Kasumi-1 (cell line): ENCODE measurements around the gene FTSJ1.
A peak's percentile ranks its signal among the peaks of the same experiment; 100 is the strongest.

Source experiments
- DNase-seq, 2 experiments: peaks; one replicate each; lab custom pipeline; 2025; lab: John Stamatoyannopoulos, UW

The FTSJ1 gene

GRCh38 chrX:48470833-48471118, 5.2 kb upstream of the FTSJ1 start:
- DNase-seq, result no peak

- no peak for DNase-seq
Measured at GRCh38 chrX:48471504-48471903, 4.5 kb upstream of the FTSJ1 start.

GRCh38 chrX:48472225-48472624, 3.8 kb upstream of the FTSJ1 start:
- DNase-seq, result no peak

- no peak for DNase-seq
Measured at GRCh38 chrX:48472851-48473703, 2.9 kb upstream of the FTSJ1 start.

DNA sequence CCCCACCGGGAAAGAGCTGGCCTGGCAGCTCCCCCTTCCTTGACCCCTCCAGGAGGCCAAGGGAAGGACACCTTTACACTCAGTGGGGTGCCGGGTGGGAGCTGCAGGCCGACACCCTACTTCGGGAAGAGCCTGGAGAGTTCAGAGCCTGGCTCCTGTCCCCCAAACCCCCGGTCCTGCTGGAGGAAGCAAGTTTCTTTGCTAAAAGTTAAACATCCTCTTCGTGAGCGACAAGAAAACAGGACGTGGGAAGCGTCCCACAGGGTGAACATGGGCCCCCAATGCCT, 2.4 kb upstream of the FTSJ1 start:
- no peak for DNase-seq

GRCh38 chrX:48474127-48474526, 1.9 kb upstream of the FTSJ1 start:
- peak; percentile 50 to 52 for DNase-seq

DNA sequence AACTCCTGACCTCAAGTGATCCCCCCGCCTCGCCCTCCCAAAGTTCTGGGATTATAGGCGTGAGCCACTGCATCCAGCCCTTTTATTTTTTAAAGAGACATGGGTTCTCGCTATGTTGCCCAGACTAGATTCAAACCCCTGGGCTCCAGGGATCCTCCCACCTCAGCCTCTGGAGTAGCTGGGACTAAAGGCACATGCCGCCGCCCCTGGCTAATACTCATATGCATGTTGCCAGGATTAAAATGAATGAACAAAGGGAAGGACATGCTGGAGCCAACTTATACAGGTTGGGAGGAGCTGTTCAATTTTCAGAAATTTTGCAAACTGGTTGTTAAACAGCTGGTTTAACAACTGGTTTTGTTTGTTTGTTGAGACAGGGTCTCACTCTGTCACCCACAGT, 1.4 kb upstream of the FTSJ1 start:
- no peak for DNase-seq

DNA sequence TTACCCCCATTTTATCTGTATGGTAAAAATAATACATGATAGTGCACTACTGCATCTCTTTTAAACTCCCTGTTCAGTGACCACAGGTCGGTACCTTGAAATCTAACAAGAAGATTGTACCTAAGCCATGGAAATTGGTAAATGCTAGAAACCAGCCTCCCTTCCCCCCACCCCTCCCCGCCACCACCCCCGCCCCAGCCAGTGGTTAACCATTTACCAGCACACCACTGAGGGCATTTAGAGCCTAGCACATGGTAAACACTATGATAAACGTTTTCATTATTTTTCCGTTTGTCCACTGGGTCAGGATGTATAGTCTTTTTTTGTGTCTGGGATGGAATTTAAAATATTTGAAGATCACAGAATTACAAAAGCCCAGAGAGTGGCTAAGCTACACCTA, 703 bp upstream of the FTSJ1 start:
- no peak for DNase-seq

DNA sequence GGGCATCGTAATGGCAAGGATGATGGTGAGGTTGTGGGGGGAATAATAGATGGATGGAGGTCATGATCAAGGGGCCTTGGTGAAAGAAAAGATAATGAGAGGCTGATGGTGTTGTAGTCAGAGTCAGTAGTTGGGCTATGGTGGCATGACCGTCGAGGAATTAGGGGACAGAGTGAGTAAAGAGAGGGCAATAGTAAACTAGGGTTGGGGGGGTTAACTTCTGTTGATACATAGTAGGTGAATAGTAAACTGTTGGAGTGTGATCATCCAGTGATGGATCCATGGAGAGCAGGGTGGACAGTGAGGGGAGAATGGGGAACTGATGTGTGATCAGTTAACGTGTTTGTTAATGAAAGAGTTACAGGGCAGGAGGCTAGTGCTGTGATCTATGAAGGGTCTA, 920 bp downstream of the FTSJ1 start:
- no peak for DNase-seq

- DNase-seq, result no peak
Measured at GRCh38 chrX:48477960-48478755, 2.2 kb downstream of the FTSJ1 start.

GRCh38 chrX:48478806-48479205, 2.8 kb downstream of the FTSJ1 start:
- DNase-seq, result no peak

GRCh38 chrX:48480142-48480541, 4.1 kb downstream of the FTSJ1 start:
- no peak for DNase-seq

GRCh38 chrX:48480583-48480982, 4.6 kb downstream of the FTSJ1 start:
- DNase-seq, result no peak

DNA sequence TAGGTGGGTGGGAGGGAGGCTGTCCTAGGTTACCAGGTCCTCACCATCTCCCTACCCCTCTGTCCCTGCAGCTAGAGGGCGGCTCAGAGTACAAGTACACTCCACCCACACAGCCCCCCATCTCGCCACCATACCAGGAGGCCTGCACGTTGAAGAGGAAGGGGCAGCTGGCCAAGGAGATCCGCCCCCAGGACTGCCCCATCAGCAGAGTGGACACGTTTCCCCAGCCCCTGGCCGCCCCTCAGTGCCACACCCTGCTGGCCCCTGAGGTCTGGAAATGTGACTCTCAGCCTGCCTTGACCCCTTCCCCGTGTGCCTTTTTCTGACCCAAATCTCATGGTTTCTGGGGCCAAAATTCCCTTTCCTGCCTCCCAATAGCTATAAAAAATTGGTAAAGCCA, 6.5 kb downstream of the FTSJ1 start:
- no peak for DNase-seq

DNA sequence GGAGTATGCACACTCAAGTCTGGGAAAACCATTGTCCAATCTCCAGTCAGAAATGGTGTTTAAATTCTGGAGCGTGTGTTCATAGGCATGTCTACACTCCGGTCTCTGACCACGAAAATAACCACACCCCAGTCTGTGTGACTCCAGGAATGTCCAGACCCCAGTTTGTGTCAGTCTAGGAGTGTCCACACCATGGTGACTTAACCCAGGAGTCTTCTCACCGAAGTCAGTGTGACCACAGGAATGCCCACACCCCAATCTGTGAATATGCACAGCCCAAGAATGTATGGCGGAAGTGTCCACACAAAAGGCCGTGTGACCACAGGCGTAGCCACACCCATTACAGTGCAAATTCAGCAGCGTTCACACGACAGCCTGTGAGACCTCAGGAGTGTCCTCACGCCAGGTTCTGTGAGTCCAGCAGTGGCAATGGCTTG, 11.4 kb downstream of the FTSJ1 start:
- no peak for DNase-seq

GRCh38 chrX:48488034-48488433, 12.0 kb downstream of the FTSJ1 start:
- DNase-seq, result no peak

DNA sequence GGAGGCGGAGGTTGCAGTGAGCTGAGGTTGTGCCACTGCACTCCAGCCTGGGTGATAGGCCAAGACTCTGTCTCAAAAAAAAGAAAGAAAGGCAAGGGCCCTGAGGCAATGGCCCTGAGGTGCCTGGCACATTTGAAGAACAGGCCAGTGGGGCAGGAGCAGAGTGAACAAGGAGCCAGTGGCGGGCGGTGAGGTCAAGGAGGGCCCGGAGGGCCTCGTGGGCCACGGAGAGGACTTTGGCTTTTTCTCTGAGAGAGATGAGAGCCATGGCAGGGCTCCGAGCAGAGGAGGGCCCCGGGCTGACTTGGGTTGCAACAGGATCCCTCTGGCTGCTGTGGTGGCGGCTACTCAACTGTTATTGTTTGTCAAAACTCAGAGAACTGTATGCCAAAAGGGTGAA, 13.3 kb downstream of the FTSJ1 start:
- DNase-seq, result no peak

DNA sequence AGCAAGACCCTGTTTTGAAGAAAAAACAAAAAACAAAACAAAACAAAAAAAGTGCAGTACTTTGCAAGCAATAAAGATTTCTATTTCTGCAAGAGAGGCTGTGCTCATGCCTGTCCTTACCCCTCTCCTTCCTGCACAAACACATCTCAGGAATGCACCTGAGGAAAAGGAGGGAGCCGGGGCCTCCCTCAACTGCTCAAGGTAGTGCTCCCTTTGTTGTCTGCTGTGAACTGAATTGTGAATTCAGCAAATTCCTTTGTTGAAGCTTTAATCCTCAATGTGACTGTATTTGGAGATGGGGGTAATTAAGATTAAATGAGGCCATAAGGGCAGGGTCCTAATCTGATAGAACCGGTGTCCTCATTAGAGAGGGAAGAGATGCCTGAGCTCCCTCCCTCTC, 13.9 kb downstream of the FTSJ1 start:
- no peak for DNase-seq

DNA sequence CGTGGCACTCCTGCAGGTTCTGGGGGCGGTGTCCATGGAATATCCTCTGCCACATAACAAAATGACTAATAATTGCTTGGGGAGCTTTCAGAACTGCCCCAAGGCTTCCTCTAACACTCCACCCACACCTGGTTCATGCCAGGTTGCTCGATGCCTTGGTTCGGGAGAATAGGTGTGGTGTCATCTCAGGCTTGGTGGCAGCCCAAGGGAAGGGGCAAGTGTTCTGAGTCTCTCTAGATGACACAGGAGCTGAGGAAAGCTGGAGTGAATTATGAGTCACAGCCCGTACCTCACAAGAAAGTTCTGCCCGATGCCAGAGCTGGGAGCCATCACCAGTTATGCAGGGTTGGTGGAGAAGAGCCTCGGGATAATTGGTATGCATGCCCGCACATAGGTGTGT, 14.7 kb downstream of the FTSJ1 start:
- DNase-seq, result no peak

- no peak for DNase-seq
Measured at GRCh38 chrX:48491809-48492208, 15.8 kb downstream of the FTSJ1 start.

DNA sequence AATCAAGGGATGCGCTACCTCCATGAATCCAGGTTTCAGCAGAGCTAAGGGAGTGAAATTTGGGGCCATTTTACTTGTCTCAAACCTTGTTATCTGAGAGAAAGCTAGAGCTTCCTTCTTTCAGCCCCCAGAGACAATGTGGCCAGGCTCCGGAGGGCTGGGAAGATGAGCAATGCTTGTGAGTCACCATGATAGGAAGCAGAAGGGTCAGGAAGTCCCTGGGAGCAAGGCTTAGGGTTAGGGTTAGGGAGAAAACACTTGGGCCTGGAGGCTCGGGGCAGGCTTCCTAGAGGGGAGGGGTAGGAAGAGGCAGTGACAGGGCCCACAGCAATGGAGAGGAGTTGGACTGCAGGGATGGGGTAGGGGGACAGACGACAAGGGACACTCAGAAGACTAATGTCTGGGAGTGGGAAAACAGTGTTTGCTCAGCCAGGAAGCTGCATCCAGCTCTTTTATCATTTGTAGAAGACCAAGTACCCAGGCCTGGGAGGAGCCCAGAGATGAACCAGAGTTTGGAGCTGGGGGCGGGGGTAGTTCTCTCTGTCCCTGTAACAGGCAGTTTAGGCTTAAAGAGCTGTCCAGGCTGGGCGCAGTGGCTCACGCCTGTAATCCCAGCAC, 16.4 kb downstream of the FTSJ1 start:
- DNase-seq, result peak; percentile 18 to 36

DNA sequence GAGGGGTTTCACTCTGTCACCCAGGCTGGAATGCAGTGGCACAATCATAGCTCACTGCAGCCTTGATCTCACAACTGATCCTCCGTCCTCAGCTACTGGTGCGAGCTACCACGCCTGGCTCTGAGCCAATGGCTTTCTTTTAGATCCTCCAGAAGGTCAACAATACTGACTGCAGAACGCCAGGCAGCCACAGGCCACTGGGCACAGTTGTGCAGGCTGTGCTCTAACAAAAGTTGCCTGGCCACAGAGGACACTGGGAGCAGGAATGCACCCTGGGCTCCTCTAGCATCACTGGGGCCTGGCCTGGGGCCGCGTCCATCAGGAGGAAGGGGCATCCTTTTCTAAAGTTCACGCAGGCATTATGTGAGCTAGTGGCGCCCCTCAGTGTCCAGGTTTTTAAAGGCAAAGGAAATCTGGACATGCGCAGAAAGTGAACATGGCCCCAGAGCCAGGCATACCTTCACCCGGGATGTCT, 17.9 kb downstream of the FTSJ1 start:
- peak in 1 of 2 experiments; percentile 5 for DNase-seq

GRCh38 chrX:48496660-48497059, 20.7 kb downstream of the FTSJ1 start:
- DNase-seq, result no peak
